Articular chondrocyte of knee joint (primary cell): Measurements from ENCODE around the gene GOLPH3. TPM values are rescaled to one million over a fixed set of nuclear protein-coding genes. Genes with fewer than 3 reads are reported as not detected.

Source experiments
- small RNA-seq: library from RNA; depleted of rRNA; stranded (forward); fragments of <200 nt; gene quantifications from one replicate; pipeline ENCODE3, GENCODE V24; 2012
- total RNA-seq: library from RNA; depleted of rRNA; stranded (reverse); fragments of >200 nt; gene quantifications from 2 replicates; pipeline ENCODE4 v1.2.3, GENCODE V29; 2012

Gene GOLPH3
- total RNA-seq: 96.9 and 98.1 TPM in 2 replicates

DNA sequence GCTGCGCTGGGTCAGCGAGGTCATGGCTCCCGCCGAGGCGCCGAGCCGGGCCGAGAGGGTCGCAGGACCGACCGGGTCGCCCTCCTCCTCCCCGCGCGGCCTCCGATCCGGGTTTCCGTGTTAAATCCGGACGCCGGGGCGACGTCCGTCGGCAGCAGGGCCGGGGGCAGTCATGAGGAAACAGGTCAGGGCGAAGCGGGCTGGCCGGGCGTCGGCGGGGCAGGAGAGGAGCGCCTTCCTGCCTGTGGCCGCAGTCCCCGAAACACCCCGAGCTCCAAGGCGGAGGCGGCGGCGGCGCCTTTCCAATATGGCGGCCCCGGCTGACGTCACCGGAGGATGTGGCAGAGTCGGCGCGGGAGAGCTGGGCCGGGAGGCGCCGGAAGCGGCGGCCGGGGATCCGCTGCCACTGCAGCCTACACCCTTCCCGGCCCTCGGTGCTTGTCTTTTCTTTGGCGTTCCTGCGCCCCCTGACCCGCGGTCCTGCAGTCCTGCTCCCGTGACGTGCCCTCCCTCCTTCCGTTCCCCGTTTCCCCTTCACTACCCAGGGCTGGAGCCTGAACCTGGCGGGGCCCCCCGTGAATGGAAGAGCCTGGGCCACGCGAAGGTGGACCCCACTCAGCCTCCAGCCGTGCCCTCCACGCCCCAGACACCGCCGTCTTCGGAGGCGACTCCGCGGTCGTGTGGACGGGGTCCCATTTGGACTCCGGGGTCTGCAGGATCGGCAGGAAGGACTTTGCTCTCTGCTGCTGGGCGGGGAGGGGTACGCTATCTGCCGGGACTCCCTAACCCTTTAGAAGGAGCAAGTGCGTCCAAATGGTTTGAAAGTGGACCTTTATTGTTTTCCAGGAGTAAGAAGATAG lies at the start of gene GOLPH3:
TSS of gene GOLPH3 (minus strand) at position 309 of the 860 bp plus-strand sequence. CDS start at position 24, 285 bp downstream.

Small RNAs within 50 kb of the gene (small RNA-seq; reads per million reads assigned to genes)
- gene RF00019: not detected

Other genes starting within 250 kb of the GOLPH3 start
- gene MTMR12, start 138.6 kb upstream of the GOLPH3 start, total RNA-seq: 25.3 and 29.6 TPM in 2 replicates